ENCODE measurements around the gene DMXL1.

DMXL1 gene

GRCh38 chr5:119279093-119279492 lies 208.2 kb downstream of the DMXL1 start:
- no peaks in the 10 kb centered on the region for H3K36me3 ChIP-seq (ENCODE audit: control insufficient read depth in 2 of 2, insufficient read depth in 1 of 2, low read length in 2 of 2)
- TF ChIP-seq ZNF112 (tag by site-specific recombination; IDR thresholded peaks at IDR 0.05) (no peak), ZNF670 (tag by site-specific recombination; IDR thresholded peaks at IDR 0.05; ENCODE audit: low read depth) (no peak), ZBTB1 (tag by site-specific recombination; IDR thresholded peaks at IDR 0.05) (no peak), ZNF76 (tag by site-specific recombination; IDR thresholded peaks at IDR 0.05; ENCODE audit: borderline replicate concordance, low read depth) (no peak), ZBTB20 (tag by site-specific recombination; IDR thresholded peaks at IDR 0.05) (no peak), ZBTB49 (tag by site-specific recombination; IDR thresholded peaks at IDR 0.05; ENCODE audit: low read depth) (no peak), SCRT2 (tag by site-specific recombination; IDR thresholded peaks at IDR 0.05) (0 out of 2 replicates have a peak, but pooled peaks have one; percentile 42), ZNF521 (tag by site-specific recombination; IDR thresholded peaks at IDR 0.05) (no peak)
- H3K4me3 ChIP-seq (ENCODE audit: low read depth, low read length): no peak overlapping the region
- peaks cover 10% of the 10 kb centered on the region for H3K4me1 ChIP-seq (ENCODE audit: control insufficient read depth, insufficient read depth, low read length)
- ChIA-PET CTCF (no interaction called here), POLR2A (no interaction called here)
- no peak overlapping the region for H3K27ac ChIP-seq (ENCODE audit: extremely low read depth, low read depth, low read length)
- H3K9me3 ChIP-seq (ENCODE audit: control insufficient read depth, insufficient read depth, low read depth, low read length): no peaks in the 10 kb centered on the region

GRCh38 chr5:119280380-119280779 lies 209.5 kb downstream of the DMXL1 start:
- Histone ChIP-seq H3K4me1 (ENCODE audit: control insufficient read depth, insufficient read depth, low read length) (peaks cover 6% of the 10 kb centered on the region), H3K4me3 (ENCODE audit: low read depth, low read length) (no peak overlapping the region), H3K9me3 (ENCODE audit: control insufficient read depth, insufficient read depth, low read depth, low read length) (no peaks in the 10 kb centered on the region), H3K27ac (ENCODE audit: extremely low read depth, low read depth, low read length) (no peak overlapping the region), H3K36me3 (ENCODE audit: control insufficient read depth in 2 of 2, insufficient read depth in 1 of 2, low read length in 2 of 2) (no peaks in the 10 kb centered on the region)
- ChIA-PET POLR2A (interaction anchor here (2.0 kb wide), 1 partner anchor 12 kb away, joined by 6 read pairs; no protein-coding TSS in a partner anchor), CTCF (no interaction called here)
- TF ChIP-seq MZF1 (tag by site-specific recombination; IDR thresholded peaks at IDR 0.05; ENCODE audit: borderline replicate concordance): no peak
- no peak for TF ChIP-seq ZNF610 (tag by site-specific recombination; IDR thresholded peaks at IDR 0.05; ENCODE audit: borderline replicate concordance)
- TF ChIP-seq ZNF391 (tag by site-specific recombination; IDR thresholded peaks at IDR 0.05; ENCODE audit: borderline replicate concordance, low read depth): no peak
- no peak for TF ChIP-seq ZNF792 (tag by site-specific recombination; IDR thresholded peaks at IDR 0.05)
- TF ChIP-seq ZNF626 (tag by site-specific recombination; IDR thresholded peaks at IDR 0.05): no peak
- no peak for TF ChIP-seq PRDM1 (tag by site-specific recombination; IDR thresholded peaks at IDR 0.05)
- TF ChIP-seq, protein P1, sequence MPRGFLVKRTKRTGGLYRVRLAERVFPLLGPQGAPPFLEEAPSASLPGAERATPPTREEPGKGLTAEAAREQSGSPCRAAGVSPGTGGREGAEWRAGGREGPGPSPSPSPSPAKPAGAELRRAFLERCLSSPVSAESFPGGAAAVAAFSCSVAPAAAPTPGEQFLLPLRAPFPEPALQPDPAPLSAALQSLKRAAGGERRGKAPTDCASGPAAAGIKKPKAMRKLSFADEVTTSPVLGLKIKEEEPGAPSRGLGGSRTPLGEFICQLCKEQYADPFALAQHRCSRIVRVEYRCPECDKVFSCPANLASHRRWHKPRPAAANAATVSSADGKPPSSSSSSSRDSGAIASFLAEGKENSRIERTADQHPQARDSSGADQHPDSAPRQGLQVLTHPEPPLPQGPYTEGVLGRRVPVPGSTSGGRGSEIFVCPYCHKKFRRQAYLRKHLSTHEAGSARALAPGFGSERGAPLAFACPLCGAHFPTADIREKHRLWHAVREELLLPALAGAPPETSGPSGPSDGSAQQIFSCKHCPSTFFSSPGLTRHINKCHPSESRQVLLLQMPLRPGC (tag by site-specific recombination; IDR thresholded peaks at IDR 0.05): no peak
- TF ChIP-seq ZNF140 (tag by site-specific recombination; IDR thresholded peaks at IDR 0.05): no peak
- no peak for TF ChIP-seq ZBTB44 (tag by site-specific recombination; IDR thresholded peaks at IDR 0.05)
- TF ChIP-seq EGR2 (tag by site-specific recombination; IDR thresholded peaks at IDR 0.05; ENCODE audit: low read depth): no peak
- no peak for TF ChIP-seq ZXDB (tag by site-specific recombination; IDR thresholded peaks at IDR 0.05)
- no peak for TF ChIP-seq TRIM28 (IDR thresholded peaks at IDR 0.05; ENCODE audit: borderline replicate concordance, low read length)
- no peak for TF ChIP-seq KLF1 (tag by site-specific recombination; IDR thresholded peaks at IDR 0.05)
- no peak for TF ChIP-seq ZNF146 (tag by site-specific recombination; IDR thresholded peaks at IDR 0.05)

All from HEK293 (cell line).